HG03060 (cell line): ENCODE measurements around the gene PCDHGA8.
A peak's percentile ranks its signal among the peaks of the same experiment; 100 is the strongest.
"Not testable (repeated sequence)": the region's sequence is repeated elsewhere in the genome, so short reads cannot be mapped to it uniquely, and the experiment has no call there.

Source experiments
- ATAC-seq: cut with Tn5 transposase; IDR thresholded peaks from one replicate; pipeline ENCODE4 v1.9.1; 2021; ENCODE audit warnings: low read depth, moderate number of reproducible peaks; ENCODE audit not compliant: unreplicated experiment

PCDHGA8 gene

DNA sequence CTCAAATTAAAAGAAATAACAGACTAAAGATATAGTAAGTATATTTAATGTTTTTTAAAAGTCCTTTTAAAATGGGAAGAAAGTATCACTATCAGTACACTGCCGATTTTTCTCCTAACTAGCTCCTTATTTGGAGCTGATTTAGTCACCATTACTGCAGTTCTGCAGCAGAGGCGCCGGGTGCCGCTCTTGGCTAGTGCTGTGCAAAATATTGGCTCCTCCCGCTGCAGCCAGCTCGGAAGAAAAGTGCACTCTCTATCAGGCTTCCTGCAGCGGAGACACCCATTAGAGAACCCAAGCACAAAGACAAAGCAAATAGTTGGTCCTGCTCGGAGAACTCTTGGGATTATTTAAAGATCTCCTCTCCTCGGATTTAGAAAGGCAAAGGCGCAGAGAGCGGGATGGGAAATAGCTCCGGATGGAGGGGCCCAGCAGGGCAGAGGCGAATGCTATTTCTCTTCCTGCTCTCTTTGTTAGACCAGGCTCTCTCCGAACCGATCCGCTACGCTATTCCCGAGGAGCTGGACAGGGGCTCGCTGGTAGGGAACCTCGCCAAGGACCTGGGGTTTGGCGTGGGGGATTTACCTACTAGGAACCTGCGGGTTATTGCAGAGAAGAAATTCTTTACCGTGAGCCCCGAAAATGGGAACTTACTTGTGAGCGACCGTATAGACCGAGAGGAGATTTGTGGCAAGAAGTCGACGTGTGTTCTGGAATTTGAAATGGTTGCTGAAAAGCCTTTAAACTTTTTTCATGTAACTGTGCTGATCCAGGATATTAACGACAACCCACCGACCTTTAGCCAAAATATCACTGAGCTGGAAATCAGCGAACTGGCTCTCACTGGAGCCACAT is 22.2 kb upstream of the PCDHGA8 start, which contains the start of gene PCDHGB3:
Gene PCDHGB3 (plus strand): TSS at position 249 of the 855 bp plus-strand sequence. CDS start 153 bp downstream, at position 402.
- peak; percentile 88 for ATAC-seq

DNA sequence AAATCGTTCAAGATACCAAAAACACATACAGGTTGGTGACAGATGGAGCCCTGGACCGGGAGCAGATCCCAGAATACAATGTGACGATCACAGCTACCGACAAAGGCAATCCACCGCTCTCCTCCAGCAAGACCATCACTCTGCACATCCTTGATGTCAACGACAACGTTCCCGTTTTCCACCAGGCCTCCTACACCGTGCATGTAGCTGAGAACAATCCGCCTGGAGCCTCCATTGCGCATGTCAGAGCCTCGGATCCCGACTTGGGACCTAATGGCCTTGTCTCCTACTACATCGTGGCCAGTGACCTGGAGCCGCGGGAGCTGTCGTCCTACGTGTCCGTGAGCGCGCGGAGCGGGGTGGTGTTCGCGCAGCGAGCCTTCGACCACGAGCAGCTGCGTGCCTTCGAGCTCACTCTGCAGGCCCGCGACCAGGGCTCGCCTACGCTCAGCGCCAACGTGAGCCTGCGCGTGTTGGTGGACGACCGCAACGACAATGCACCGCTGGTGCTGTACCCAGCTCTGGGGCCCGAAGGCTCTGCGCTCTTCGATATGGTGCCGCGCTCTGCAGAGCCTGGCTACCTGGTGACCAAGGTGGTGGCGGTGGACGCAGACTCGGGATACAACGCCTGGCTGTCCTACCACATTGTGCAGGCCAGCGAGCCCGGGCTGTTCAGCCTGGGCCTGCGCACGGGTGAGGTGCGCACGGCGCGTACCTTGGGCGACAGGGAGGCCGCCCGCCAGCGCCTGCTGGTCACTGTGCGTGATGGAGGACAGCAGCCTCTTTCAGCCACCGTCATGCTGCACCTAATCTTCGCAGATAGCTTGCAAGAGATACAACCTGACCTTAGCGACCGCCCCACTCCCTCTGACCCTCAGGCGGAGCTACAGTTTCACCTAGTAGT is 20.6 kb upstream of the PCDHGA8 start:
- ATAC-seq = no peak

DNA sequence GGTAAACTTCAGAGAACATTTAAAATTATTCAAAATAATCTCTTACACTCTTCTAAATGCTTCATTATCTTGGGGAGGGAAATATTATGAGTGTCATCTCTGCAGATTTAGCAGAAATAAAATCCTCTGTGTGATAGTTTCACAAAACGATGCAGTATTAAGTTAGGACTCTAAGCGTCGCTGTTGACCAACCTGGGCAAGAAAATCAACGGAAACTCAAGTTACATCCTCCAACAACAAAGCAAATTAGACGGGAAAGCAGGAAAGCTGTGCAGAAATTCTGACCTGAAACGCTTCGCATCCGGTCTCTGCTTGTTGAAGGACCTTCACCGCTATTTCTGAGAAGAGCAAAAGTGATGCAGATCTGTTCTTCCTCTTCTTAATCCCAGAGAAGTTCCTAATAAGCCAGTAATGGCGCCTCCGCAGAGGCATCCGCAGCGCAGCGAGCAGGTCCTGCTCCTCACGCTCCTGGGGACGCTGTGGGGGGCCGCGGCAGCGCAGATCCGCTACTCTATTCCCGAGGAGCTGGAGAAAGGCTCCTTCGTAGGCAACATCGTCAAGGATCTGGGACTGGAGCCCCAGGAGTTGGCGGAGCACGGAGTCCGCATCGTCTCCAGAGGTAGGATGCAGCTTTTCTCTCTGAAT is 18.6 kb upstream of the PCDHGA8 start, which contains the start of gene PCDHGA6:
Gene PCDHGA6 (plus strand): TSS at position 219 of the 645 bp plus-strand sequence. CDS start 193 bp downstream, at position 412.
- ATAC-seq = no peak

DNA sequence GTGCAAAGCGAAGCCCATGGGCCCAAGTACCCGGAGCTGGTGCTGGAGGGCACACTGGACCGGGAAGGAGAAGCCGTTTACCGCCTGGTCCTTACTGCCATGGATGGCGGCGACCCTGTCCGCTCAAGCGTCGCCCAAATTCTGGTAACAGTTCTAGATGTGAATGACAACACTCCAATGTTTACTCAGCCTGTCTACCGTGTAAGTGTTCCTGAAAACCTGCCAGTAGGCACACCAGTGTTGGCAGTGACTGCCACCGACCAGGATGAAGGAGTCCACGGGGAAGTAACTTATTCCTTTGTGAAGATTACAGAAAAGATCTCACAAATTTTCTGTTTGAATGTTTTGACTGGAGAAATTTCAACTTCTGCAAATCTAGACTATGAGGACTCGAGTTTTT is 17.8 kb upstream of the PCDHGA8 start:
- no peak for ATAC-seq

DNA sequence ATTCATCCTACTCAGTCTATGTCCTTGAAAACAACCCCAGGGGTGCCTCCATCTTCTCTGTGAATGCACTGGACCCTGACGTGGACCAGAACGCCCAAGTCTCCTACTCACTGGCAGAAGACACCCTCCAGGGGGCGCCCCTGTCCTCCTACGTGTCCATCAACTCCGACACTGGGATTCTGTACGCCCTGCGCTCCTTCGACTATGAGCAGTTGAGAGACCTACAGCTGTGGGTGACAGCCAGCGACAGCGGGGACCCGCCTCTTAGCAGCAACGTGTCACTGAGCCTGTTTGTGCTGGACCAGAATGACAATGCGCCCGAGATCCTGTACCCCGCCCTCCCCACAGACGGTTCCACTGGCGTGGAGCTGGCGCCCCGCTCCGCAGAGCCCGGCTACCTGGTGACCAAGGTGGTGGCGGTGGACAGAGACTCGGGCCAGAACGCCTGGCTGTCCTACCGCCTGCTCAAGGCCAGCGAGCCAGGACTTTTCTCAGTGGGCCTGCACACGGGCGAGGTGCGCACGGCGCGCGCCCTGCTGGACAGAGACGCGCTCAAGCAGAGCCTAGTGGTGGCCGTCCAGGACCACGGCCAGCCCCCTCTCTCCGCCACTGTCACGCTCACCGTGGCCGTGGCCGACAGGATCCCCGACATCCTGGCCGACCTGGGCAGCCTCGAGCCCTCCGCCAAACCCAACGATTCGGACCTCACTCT is 16.8 kb upstream of the PCDHGA8 start:
- not testable (repeated sequence) for ATAC-seq

DNA sequence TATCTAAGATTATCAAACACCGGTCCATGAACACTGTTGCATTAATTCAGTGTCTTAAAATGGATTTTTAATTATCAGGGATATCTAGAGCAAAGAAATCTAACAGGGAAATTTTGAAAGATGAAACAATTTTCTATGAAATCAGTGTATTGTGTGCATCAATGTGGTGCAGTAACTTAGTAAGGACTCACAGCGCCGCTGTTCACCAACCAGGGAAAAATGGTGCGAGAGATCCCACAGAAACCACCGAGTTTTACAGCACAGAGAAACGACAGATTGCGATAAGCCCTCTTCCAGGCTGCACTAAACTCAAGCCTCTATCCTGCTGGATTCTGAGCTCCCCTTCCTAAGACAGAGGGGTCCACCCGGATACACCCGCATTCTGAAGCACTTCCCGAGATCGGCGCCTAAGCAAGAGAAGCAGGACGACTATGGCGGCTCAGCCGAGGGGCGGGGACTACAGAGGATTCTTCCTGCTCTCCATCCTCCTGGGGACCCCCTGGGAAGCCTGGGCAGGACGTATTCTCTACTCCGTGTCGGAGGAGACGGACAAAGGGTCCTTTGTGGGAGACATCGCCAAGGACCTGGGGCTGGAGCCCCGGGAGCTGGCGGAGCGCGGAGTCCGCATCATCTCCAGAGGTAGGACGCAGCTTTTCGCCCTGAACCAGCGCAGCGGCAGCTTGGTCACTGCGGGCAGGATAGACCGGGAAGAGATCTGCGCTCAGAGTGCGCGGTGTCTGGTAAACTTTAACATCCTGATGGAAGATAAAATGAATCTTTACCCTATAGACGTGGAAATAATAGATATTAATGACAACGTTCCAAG is 9.8 kb upstream of the PCDHGA8 start, which contains the start of gene PCDHGA7:
Gene PCDHGA7 (plus strand): TSS at position 274 of the 826 bp plus-strand sequence. CDS start 158 bp downstream, at position 432.
- ATAC-seq = no peak

DNA sequence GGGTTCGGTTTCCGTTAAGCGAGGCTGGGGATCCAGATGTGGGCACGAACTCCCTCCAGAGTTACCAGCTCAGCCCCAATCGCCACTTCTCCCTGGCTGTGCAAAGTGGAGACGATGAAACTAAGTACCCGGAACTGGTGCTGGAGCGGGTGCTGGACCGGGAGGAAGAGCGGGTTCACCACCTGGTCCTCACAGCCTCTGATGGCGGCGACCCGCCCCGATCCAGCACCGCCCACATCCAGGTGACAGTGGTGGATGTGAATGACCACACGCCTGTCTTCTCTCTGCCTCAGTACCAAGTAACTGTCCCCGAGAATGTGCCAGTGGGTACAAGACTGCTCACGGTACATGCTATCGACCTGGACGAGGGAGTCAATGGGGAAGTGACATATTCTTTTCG is 9.1 kb upstream of the PCDHGA8 start:
- ATAC-seq = no peak

DNA sequence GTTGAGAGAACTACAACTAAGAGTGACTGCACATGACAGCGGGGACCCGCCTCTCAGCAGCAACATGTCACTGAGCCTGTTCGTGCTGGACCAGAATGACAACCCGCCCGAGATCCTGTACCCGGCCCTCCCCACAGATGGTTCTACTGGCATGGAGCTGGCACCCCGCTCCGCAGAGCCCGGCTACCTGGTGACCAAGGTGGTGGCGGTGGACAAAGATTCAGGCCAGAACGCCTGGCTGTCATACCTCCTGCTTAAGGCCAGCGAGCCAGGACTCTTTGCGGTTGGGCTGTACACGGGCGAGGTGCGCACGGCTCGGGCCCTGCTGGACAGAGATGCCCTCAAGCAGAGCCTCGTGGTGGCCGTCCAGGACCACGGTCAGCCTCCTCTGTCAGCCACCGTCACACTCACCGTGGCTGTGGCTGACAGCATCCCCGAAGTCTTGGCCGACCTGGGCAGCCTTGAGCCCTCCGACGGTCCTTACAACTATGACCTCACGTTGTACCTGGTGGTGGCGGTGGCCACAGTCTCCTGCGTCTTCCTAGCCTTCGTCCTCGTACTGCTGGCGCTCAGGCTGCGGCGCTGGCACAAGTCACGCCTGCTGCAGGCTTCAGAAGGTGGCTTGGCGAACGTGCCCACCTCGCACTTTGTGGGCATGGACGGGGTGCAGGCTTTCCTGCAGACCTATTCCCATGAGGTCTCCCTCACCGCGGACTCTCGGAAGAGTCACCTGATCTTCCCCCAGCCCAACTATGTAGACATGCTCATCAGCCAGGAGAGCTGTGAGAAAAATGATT is 7.8 kb upstream of the PCDHGA8 start:
- ATAC-seq = no peak

DNA sequence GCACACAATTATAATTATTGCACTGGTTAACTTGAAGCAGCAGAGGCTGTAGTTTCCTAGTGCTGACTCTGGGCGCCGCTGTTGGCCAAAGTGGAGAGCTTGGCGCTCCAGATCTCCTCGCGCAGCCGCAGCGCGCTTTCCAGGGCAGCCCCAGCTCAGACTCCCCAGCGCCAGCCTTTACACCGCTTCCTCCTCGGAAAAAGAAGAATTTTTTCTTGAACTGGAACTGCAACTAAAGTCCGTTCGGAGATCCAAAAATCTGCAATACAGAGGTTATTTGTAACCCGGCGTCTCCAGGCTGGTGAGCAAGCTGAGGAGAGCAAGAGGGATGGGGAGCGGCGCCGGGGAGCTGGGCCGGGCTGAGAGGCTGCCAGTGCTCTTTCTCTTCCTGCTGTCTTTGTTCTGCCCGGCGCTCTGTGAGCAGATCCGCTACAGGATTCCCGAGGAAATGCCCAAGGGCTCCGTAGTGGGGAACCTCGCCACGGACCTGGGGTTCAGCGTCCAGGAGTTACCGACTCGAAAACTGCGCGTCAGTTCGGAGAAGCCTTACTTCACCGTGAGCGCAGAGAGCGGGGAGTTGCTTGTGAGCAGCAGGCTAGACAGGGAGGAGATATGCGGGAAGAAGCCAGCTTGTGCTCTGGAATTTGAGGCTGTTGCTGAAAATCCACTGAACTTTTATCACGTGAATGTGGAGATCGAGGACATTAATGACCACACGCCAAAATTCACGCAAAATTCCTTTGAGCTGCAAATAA is 4.7 kb upstream of the PCDHGA8 start, which contains the start of gene PCDHGB4:
Gene PCDHGB4 (plus strand): TSS at position 142 of the 755 bp plus-strand sequence. CDS start 187 bp downstream, at position 329.
- not testable (repeated sequence) for ATAC-seq

DNA sequence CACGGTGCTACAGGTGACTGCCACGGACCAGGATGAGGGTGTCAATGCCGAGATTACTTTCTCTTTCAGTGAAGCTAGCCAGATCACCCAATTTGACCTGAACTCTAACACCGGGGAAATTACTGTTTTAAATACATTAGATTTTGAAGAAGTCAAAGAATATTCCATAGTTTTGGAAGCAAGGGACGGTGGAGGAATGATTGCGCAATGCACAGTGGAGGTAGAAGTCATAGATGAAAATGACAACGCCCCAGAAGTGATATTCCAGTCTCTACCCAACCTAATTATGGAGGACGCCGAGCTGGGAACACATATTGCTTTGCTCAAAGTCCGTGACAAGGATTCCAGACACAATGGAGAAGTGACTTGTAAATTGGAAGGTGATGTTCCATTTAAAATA is 3.8 kb upstream of the PCDHGA8 start:
- ATAC-seq = no peak

DNA sequence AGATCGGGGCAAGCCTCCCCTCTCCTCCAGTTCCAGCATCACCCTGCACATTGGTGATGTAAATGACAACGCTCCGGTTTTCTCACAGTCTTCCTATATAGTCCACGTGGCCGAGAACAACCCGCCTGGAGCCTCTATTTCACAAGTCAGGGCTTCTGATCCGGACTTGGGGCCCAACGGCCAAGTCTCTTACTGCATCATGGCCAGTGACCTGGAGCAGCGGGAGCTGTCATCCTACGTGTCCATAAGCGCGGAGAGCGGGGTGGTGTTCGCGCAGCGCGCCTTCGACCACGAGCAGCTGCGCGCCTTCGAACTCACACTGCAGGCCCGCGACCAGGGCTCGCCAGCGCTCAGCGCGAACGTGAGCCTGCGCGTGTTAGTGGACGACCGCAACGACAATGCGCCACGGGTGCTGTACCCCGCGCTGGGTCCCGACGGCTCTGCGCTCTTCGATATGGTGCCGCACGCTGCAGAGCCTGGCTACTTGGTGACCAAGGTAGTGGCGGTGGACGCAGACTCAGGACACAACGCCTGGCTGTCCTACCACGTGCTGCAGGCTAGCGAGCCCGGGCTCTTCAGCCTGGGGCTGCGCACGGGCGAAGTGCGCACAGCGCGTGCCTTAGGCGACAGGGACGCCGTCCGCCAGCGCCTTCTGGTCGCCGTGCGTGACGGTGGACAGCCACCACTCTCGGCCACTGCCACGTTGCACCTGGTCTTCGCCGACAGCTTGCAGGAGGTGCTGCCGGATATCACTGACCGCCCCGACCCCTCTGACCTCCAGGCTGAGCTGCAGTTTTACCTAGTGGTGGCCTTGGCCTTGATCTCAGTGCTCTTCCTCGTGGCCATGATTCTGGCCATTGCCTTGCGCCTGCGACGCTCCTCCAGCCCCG is 3.0 kb upstream of the PCDHGA8 start:
- no peak for ATAC-seq

DNA sequence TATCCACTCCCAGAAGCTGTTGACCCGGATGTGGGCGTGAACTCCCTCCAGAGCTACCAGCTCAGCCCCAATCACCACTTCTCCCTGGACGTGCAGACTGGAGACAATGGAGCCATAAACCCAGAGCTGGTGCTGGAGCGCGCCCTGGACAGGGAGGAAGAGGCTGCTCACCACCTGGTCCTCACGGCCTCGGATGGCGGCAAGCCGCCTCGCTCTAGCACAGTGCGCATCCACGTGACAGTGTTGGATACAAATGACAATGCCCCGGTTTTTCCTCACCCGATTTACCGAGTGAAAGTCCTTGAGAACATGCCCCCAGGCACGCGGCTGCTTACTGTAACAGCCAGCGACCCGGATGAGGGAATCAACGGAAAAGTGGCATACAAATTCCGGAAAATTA is 834 bp downstream of the PCDHGA8 start:
- ATAC-seq = no peak

DNA sequence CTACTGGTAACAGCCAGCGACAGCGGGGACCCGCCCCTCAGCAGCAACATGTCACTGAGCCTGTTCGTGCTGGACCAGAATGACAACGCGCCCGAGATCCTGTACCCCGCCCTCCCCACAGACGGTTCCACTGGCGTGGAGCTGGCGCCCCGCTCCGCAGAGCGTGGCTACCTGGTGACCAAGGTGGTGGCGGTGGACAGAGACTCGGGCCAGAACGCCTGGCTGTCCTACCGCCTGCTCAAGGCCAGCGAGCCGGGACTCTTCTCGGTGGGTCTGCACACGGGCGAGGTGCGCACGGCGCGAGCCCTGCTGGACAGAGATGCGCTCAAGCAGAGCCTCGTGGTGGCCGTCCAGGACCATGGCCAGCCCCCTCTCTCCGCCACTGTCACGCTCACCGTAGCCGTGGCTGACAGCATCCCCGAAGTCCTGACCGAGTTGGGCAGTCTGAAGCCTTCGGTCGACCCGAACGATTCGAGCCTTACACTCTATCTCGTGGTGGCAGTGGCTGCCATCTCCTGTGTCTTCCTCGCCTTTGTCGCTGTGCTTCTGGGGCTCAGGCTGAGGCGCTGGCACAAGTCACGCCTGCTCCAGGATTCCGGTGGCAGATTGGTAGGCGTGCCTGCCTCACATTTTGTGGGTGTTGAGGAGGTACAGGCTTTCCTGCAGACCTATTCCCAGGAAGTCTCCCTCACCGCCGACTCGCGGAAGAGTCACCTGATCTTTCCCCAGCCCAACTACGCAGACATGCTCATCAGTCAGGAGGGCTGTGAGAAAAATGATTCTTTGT is 2.2 kb downstream of the PCDHGA8 start:
- ATAC-seq = not testable (repeated sequence)

DNA sequence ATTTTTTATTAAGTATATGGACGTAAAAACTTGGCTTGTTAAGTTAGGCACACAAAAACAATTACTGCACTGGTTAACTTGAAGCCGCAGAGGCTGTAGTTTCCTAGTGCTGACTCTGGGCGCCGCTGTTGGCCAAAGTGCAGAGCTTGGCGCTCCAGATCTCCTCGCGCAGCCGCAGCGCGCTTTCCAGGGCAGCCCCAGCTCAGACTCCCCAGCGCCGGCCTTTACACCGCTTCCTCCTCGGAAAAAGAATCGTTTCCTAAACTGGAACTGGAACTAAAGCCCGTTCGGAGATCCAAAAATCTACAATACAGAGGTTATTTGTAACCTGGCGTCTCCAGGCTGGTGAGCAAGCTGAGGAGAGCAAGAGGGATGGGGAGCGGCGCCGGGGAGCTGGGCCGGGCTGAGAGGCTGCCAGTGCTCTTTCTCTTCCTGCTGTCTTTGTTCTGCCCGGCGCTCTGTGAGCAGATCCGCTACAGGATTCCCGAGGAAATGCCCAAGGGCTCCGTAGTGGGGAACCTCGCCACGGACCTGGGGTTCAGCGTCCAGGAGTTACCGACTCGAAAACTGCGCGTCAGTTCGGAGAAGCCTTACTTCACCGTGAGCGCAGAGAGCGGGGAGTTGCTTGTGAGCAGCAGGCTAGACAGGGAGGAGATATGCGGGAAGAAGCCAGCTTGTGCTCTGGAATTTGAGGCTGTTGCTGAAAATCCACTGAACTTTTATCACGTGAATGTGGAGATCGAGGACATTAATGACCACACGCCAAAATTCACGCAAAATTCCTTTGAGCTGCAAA is 5.5 kb downstream of the PCDHGA8 start, which contains the start of gene PCDHGB5:
Gene PCDHGB5 (plus strand): TSS at position 192 of the 796 bp plus-strand sequence. CDS start 181 bp downstream, at position 373.
- peak; percentile 86 for ATAC-seq

DNA sequence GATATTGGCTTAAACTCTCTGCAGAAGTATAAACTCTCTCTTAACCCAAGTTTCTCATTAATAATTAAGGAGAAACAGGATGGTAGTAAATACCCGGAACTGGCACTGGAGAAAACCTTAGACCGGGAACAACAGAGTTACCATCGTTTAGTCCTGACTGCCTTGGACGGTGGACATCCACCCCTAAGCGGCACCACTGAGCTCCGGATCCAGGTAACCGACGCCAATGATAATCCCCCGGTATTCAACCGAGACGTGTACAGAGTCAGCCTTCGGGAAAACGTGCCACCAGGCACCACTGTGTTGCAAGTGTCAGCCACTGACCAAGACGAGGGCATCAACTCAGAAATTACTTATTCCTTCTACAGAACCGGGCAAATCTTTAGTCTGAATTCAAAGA is 6.2 kb downstream of the PCDHGA8 start:
- ATAC-seq = no peak
